HepG2 (cell line): ENCODE measurements around the gene DDR1. TPM values are rescaled to one million over a fixed set of nuclear protein-coding genes. Genes with fewer than 3 reads are reported as not detected.
"Not testable (repeated sequence)": the region's sequence is repeated elsewhere in the genome, so short reads cannot be mapped to it uniquely, and the experiment has no call there.

Source experiments
- ATAC-seq: fragments of 200-7000 bp; cut with Tn5 transposase; 3 replicates; pipeline ENCODE4 v1.9.1; 2020; ENCODE audit warnings: mild to moderate bottlenecking, moderate library complexity
- BruUV-seq: library from RNA; stranded (reverse); fragments of 400-500 nt; replicated peaks from 2 replicates; lab custom pipeline; 2021; lab: Mats Ljungman, UMichigan
- CTCF ChIA-PET: fragments of 300-600 bp; formaldehyde crosslinking; extraction: SDS; loops from one replicate; lab custom pipeline; 2021; ENCODE audit warnings: low total read pairs, inconsistent platforms, low intra/inter-chr PET ratio; lab: Yijun Ruan, JAX
- POLR2A ChIA-PET: fragments of 350-600 bp; sonication (Branson Sonifier 250); formaldehyde crosslinking; loops from one replicate; lab custom pipeline; 2020; ENCODE audit warnings: antibody characterized with exemption, inconsistent platforms; lab: Yijun Ruan, JAX
- DNase-seq: peaks from one replicate; pipeline ENCODE4 v3.0.0-alpha.2; 2015; ENCODE audit warnings: low spot score
- FAIRE-seq: peaks from 3 replicates; lab custom pipeline; 2011; peaks lifted over from hg19 to GRCh38; lab: Jason Lieb, UNC
- H2AFZ ChIP-seq: one replicate; pipeline ENCODE4 v1.6.1; 2011; ENCODE audit warnings: low read length, inconsistent platforms
- H3K27ac ChIP-seq: fragments of 300-600 bp; 3 replicates; pipeline ENCODE4 v1.8.0; 2011; ENCODE audit warnings: mixed run types, mild to moderate bottlenecking, mixed read lengths, low read length, inconsistent platforms; ENCODE audit not compliant: insufficient read depth; ENCODE audit errors: extremely low read length
- H3K27me3 ChIP-seq, 2 experiments: fragments of 200-600 bp in 1 of 2; 2 replicates in 1 of 2; 3 replicates in 1 of 2; pipeline versions ENCODE4 v1.6.0 to v1.8.0; 2011; ENCODE audit warnings: low read length in 2 of 2, mild to moderate bottlenecking in 2 of 2, moderate library complexity in 2 of 2, inconsistent platforms in 1 of 2; ENCODE audit not compliant: insufficient read depth in 2 of 2, control insufficient read depth in 1 of 2
- H3K36me3 ChIP-seq, 2 experiments: fragments of 200-600 bp in 1 of 2; replicated peaks in 1 of 2; 2 replicates in 1 of 2; 3 replicates in 1 of 2; pipeline versions ENCODE4 v1.5.1 to v1.8.0; 2011; ENCODE audit warnings: low read length in 2 of 2, inconsistent platforms in 1 of 2; ENCODE audit not compliant: insufficient read depth in 2 of 2, control insufficient read depth in 1 of 2
- H3K4me1 ChIP-seq: 2 replicates; pipeline ENCODE4 v1.5.1; 2012; ENCODE audit warnings: low read length, inconsistent platforms; ENCODE audit not compliant: insufficient read depth
- H3K4me2 ChIP-seq: 2 replicates; pipeline ENCODE4 v1.6.0; 2011; ENCODE audit warnings: low read depth, low read length, inconsistent platforms
- H3K4me3 ChIP-seq, 3 experiments: fragments of 200-600 bp in 1 of 3; sonication (generic), shearing (Covaris generic) in 1 of 3; replicated peaks in 1 of 3; 2 replicates each; pipeline ENCODE4 v1.5.1; 2011 to 2016; ENCODE audit warnings: low read length in 3 of 3, inconsistent platforms in 2 of 3, low read depth in 2 of 3, mild to moderate bottlenecking in 2 of 3, control low read depth in 1 of 3, mixed read lengths in 1 of 3; ENCODE audit not compliant: insufficient read depth in 1 of 3
- H3K79me2 ChIP-seq: one replicate; pipeline ENCODE4 v1.6.1; 2011; ENCODE audit warnings: low read length, inconsistent platforms; ENCODE audit not compliant: insufficient read depth
- H3K9ac ChIP-seq: 2 replicates; pipeline ENCODE4 v1.6.0; 2011; ENCODE audit warnings: mild to moderate bottlenecking, low read depth, low read length, inconsistent platforms; ENCODE audit not compliant: insufficient read depth
- H3K9me3 ChIP-seq: 2 replicates; pipeline ENCODE4 v1.5.1; 2012; ENCODE audit warnings: mild to moderate bottlenecking, low read length
- H4K20me1 ChIP-seq: 2 replicates; pipeline ENCODE4 v1.6.0; 2011; ENCODE audit warnings: inconsistent platforms, mild to moderate bottlenecking, low read length, moderate library complexity; ENCODE audit not compliant: insufficient read depth
- HOXD1 ChIP-seq: sonication (generic); formaldehyde crosslinking; IDR thresholded peaks from 2 replicates; pipeline ENCODE4 v1.5.0; 2020; ENCODE audit warnings: missing genetic modification reagents
- KLF16 ChIP-seq, 2 experiments: sonication (generic) in 1 of 2; formaldehyde crosslinking in 1 of 2; IDR thresholded peaks; 2 replicates each; pipeline versions ENCODE4 v1.6.1 to v1.8.0; 2016 to 2023; ENCODE audit warnings: missing genetic modification reagents in 2 of 2, missing compliant biosample characterization in 1 of 2
- MBNL3 ChIP-seq: fragments of 250-450 bp; sonication (Bioruptor Pico); conservative IDR thresholded peaks from 2 replicates; pipeline ENCODE4 v1.8.0; 2022; ENCODE audit warnings: mild to moderate bottlenecking, inconsistent platforms
- SOX5 ChIP-seq: IDR thresholded peaks from 2 replicates; pipeline ENCODE4 v1.6.1; 2016; ENCODE audit warnings: borderline replicate concordance
- SPEN ChIP-seq: sonication (generic); formaldehyde crosslinking; IDR thresholded peaks from 2 replicates; pipeline ENCODE4 v1.5.1; 2020; ENCODE audit warnings: low read depth, mild to moderate bottlenecking, missing genetic modification reagents
- ZBTB21 ChIP-seq: sonication (generic); formaldehyde crosslinking; IDR thresholded peaks from 2 replicates; pipeline ENCODE4 v1.4.0; 2020; ENCODE audit warnings: missing genetic modification reagents
- ZNF124 ChIP-seq: sonication (generic); formaldehyde crosslinking; IDR thresholded peaks from 2 replicates; pipeline ENCODE4 v1.4.0; 2020; ENCODE audit warnings: missing genetic modification reagents
- ZNF33B ChIP-seq: sonication (generic); formaldehyde crosslinking; IDR thresholded peaks from 2 replicates; pipeline ENCODE4 v1.5.1; 2020; ENCODE audit warnings: mild to moderate bottlenecking, missing genetic modification reagents
- ZNF564 ChIP-seq: sonication (generic); formaldehyde crosslinking; IDR thresholded peaks from 2 replicates; pipeline ENCODE4 v1.8.1; 2023; ENCODE audit warnings: mild to moderate bottlenecking, missing genetic modification reagents
- ZNF83 ChIP-seq: sonication (generic); formaldehyde crosslinking; IDR thresholded peaks from 2 replicates; pipeline ENCODE4 v1.4.0; 2020; ENCODE audit warnings: missing genetic modification reagents, mild to moderate bottlenecking, borderline replicate concordance
- ZSCAN25 ChIP-seq: sonication (generic); formaldehyde crosslinking; IDR thresholded peaks from 2 replicates; pipeline ENCODE4 v1.8.0; 2022; ENCODE audit warnings: mild to moderate bottlenecking, missing genetic modification reagents
- whole genome bisulfite sequencing: methylation state at CpG from one replicate; pipeline ENCODE4 v1.1.6; 2017; ENCODE audit warnings: low lambda C conversion rate; 5-methylcytosine and 5-hydroxymethylcytosine counted together
- in situ Hi-C: cut with HindIII; loops from 2 replicates; pipeline ENCODE4 v1.10.0; 2017; ENCODE audit warnings: low pct_unique_long_range_greater_than_20kb; ENCODE audit not compliant: extremely low pct_ligation_motif_present
- intact Hi-C: fragments of 100-400 bp; cut with micrococcal nuclease; formaldehyde crosslinking; loops from one replicate; pipeline ENCODE4 v1.10.0; 2022; ENCODE audit not compliant: unreplicated experiment
- polyA plus RNA-seq, 8 experiments: library from polyadenylated mRNA; depleted of rRNA in 3 of 8; stranded (reverse) in 7 of 8; unstranded in 1 of 8; fragments of >200 nt; fragmentation: Illumina TruSeq in 4 of 8; extraction: Trizol in 4 of 8; gene quantifications; 2 replicates each; pipeline versions ENCODE4 v1.2.1 to v1.2.3, GENCODE V29; 2011 to 2016; ENCODE audit warnings: low read depth in 4 of 8, missing spikeins in 1 of 8, mixed read lengths in 1 of 8; ENCODE audit not compliant: insufficient read depth in 1 of 8
- total RNA-seq, 5 experiments: library from RNA; depleted of rRNA; stranded (reverse); fragments of >200 nt; fragmentation: Illumina TruSeq; extraction: Trizol; gene quantifications; 2 replicates each; pipeline ENCODE4 v1.2.3, GENCODE V29; 2016; ENCODE audit warnings: low read depth in 1 of 5
- TF ChIP-seq, protein P1 (sequence below): IDR thresholded peaks from 2 replicates; pipeline ENCODE4 v1.6.1; 2016; ENCODE audit warnings: mild to moderate bottlenecking

The DDR1 gene
- total and polyA plus RNA-seq, 2 of the 13 experiments (the other 11 are each of a cell fraction or from before 2014, with no cell fraction given) = 16.7 to 20.2 TPM

GRCh38 chr6:30908700-30909099, 24.4 kb downstream of the DDR1 start:
- 31% methylated on average over 2 of the region's 2 CpGs for WGBS
- Histone ChIP-seq H3K4me3 (peak overlapping the region; percentile 76 to 98 (median 82)), H3K27me3 (no peaks in the 10 kb centered on the region; a peak in 1 of 5 replicates), H3K4me1 (peaks cover 42% of the 10 kb centered on the region), H3K4me2 (peak overlapping the region; percentile 93), H3K9me3 (no peaks in the 10 kb centered on the region), H2AFZ (no peak overlapping the region), H3K79me2 (peaks cover 17% of the 10 kb centered on the region), H3K36me3 (peaks cover 4 to 26% of the 10 kb centered on the region in 2 experiments; a peak in 4 of 5 replicates), H3K9ac (peak overlapping the region; percentile 74), H4K20me1 (no peaks in the 10 kb centered on the region), H3K27ac (peak overlapping the region; percentile 22)
- intact Hi-C loops = loop anchor here (2.0 kb wide), 1 partner anchor 32 kb away; no protein-coding TSS in a partner anchor
- in situ Hi-C loops = no loop called here
- BruUV-seq = no TSS peak
- ChIA-PET POLR2A (interaction anchor here (1.1 to 5.4 kb wide), 2 partner anchors 25 to 338 kb away, joined by 3 to 45 read pairs; partner anchors contain the start of genes ABCF1 and DDR1), CTCF (no interaction called here)
- FAIRE-seq (no peak), ATAC-seq (no peak), DNase-seq (no peak)
- no peak for TF ChIP-seq ZNF83 (CRISPR knock-in tag)
- TF ChIP-seq MBNL3 (CRISPR knock-in tag) = no peak
- TF ChIP-seq ZNF564 (CRISPR knock-in tag) = no peak
- no peak for TF ChIP-seq ZBTB21 (CRISPR knock-in tag)
- TF ChIP-seq SPEN (CRISPR knock-in tag) = no peak
- no peak for TF ChIP-seq SOX5 (CRISPR knock-in tag)
- no peak for TF ChIP-seq HOXD1 (CRISPR knock-in tag)
- TF ChIP-seq ZSCAN25 (CRISPR knock-in tag) = no peak
- TF ChIP-seq, protein P1, sequence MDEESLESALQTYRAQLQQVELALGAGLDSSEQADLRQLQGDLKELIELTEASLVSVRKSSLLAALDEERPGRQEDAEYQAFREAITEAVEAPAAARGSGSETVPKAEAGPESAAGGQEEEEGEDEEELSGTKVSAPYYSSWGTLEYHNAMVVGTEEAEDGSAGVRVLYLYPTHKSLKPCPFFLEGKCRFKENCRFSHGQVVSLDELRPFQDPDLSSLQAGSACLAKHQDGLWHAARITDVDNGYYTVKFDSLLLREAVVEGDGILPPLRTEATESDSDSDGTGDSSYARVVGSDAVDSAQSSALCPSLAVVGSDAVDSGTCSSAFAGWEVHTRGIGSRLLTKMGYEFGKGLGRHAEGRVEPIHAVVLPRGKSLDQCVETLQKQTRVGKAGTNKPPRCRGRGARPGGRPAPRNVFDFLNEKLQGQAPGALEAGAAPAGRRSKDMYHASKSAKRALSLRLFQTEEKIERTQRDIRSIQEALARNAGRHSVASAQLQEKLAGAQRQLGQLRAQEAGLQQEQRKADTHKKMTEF (CRISPR knock-in tag) = no peak
- no peak for TF ChIP-seq ZNF124
- no peak for TF ChIP-seq KLF16 (CRISPR knock-in tag; IDR thresholded peaks at IDR 0.05)
- no peak for TF ChIP-seq ZNF33B (CRISPR knock-in tag)

- H2AFZ ChIP-seq, H3K27ac ChIP-seq, H3K9ac ChIP-seq, DNase-seq, H4K20me1 ChIP-seq, H3K4me3 ChIP-seq, H3K4me2 ChIP-seq, CTCF ChIA-PET, FAIRE-seq, in situ Hi-C loops, BruUV-seq, ATAC-seq, intact Hi-C loops, POLR2A ChIA-PET, H3K27me3 ChIP-seq, H3K9me3 ChIP-seq: not testable (repeated sequence)
- Histone ChIP-seq H3K36me3 (peaks cover 4 to 26% of the 10 kb centered on the region in 2 experiments; a peak in 4 of 5 replicates), H3K79me2 (peaks cover 25% of the 10 kb centered on the region), H3K4me1 (peaks cover 51% of the 10 kb centered on the region)
- 97% methylated on average over 12 of the region's 12 CpGs for WGBS
These were observed 26.2 kb downstream of the DDR1 start for GRCh38 chr6:30910473-30910872.
